Neural cell (in vitro differentiated cells): Measurements from ENCODE around the gene SH3RF1. TPM values are rescaled to one million over a fixed set of nuclear protein-coding genes. Genes with fewer than 3 reads are reported as not detected.

ENCODE experiments used
- H2AFZ ChIP-seq: fragments of 200-600, 300-800 bp; sonication (generic), shearing (Covaris generic); 2 replicates; pipeline ENCODE4 v1.6.0; 2014; ENCODE audit warnings: low read depth, mild to moderate bottlenecking, antibody characterized with exemption, low read length, moderate library complexity
- H3F3A ChIP-seq: fragments of 200-600 bp; shearing (Covaris generic); 2 replicates; pipeline ENCODE4 v1.6.1; 2016; ENCODE audit warnings: mild to moderate bottlenecking, moderate library complexity, mixed read lengths, antibody characterized with exemption, low read length; ENCODE audit not compliant: insufficient read depth, poor library complexity, severe bottlenecking
- H3K27ac ChIP-seq: fragments of 200-600, 300-800 bp; sonication (generic), shearing (Covaris generic); 2 replicates; pipeline ENCODE4 v1.5.1; 2014; ENCODE audit warnings: mild to moderate bottlenecking, low read length, moderate library complexity
- H3K27me3 ChIP-seq: fragments of 300-800, 200-600 bp; sonication (generic), shearing (Covaris generic); 2 replicates; pipeline ENCODE4 v1.6.0; 2014; ENCODE audit warnings: mild to moderate bottlenecking, low read depth, low read length, moderate library complexity; ENCODE audit not compliant: insufficient read depth
- H3K36me3 ChIP-seq: fragments of 300-800, 200-600 bp; sonication (generic), shearing (Covaris generic); 2 replicates; pipeline ENCODE4 v1.5.1; 2014; ENCODE audit warnings: mild to moderate bottlenecking, antibody characterized with exemption, low read length, moderate library complexity; ENCODE audit not compliant: insufficient read depth
- H3K4me2 ChIP-seq: fragments of 300-800, 200-600 bp; sonication (generic), shearing (Covaris generic); 2 replicates; pipeline ENCODE4 v1.6.0; 2014; ENCODE audit warnings: mild to moderate bottlenecking, low read length
- H3K4me3 ChIP-seq: fragments of 300-800, 200-600 bp; sonication (generic), shearing (Covaris generic); 2 replicates; pipeline ENCODE4 v1.5.1; 2014; ENCODE audit warnings: mild to moderate bottlenecking, low read length, moderate library complexity
- H3K79me2 ChIP-seq: fragments of 200-600 bp; shearing (Covaris generic); replicated peaks from 2 replicates; pipeline ENCODE4 v1.6.0; 2014; ENCODE audit warnings: mild to moderate bottlenecking, low read length, moderate library complexity; ENCODE audit not compliant: insufficient read depth
- H3K9ac ChIP-seq: fragments of 300-800, 200-600 bp; sonication (generic), shearing (Covaris generic); 2 replicates; pipeline ENCODE4 v1.6.1; 2016; ENCODE audit warnings: mild to moderate bottlenecking, low read length, mixed read lengths
- H3K9me2 ChIP-seq: fragments of 200-600 bp; shearing (Covaris generic); 2 replicates; pipeline ENCODE4 v1.6.1; 2016; ENCODE audit warnings: mild to moderate bottlenecking, low read length, mixed read lengths; ENCODE audit not compliant: insufficient read depth
- H3K9me3 ChIP-seq: fragments of 200-600, 300-800 bp; sonication (generic), shearing (Covaris generic); 2 replicates; pipeline ENCODE4 v1.6.1; 2016; ENCODE audit warnings: mild to moderate bottlenecking, mixed run types, low read length, moderate library complexity, mixed read lengths
- H4K20me1 ChIP-seq: fragments of 200-600 bp; shearing (Covaris generic); 2 replicates; pipeline ENCODE4 v1.6.1; 2016; ENCODE audit warnings: mild to moderate bottlenecking, mixed run types; ENCODE audit not compliant: insufficient read depth
- EP300 ChIP-seq: fragments of 450-650 bp; conservative IDR thresholded peaks from 2 replicates; pipeline ENCODE4 v1.6.1; 2014; ENCODE audit warnings: antibody characterized with exemption, mild to moderate bottlenecking, moderate library complexity; ENCODE audit not compliant: poor library complexity, severe bottlenecking
- EZH2 ChIP-seq: fragments of 200-600, 300-800 bp; shearing (Covaris generic), sonication (generic); IDR thresholded peaks from 2 replicates; pipeline ENCODE4 v1.6.1; 2014; ENCODE audit warnings: antibody characterized with exemption, low read length, borderline replicate concordance, mild to moderate bottlenecking; ENCODE audit not compliant: insufficient read depth, poor library complexity, severe bottlenecking
- MXI1 ChIP-seq: fragments of 450-650 bp; conservative IDR thresholded peaks from 2 replicates; pipeline ENCODE4 v1.6.1; 2014; ENCODE audit warnings: antibody characterized with exemption, mild to moderate bottlenecking; ENCODE audit not compliant: poor library complexity, severe bottlenecking
- POLR2AphosphoS5 ChIP-seq: IDR thresholded peaks from 2 replicates; pipeline ENCODE4 v1.6.1; 2012
- RAD21 ChIP-seq: fragments of 450-650 bp; conservative IDR thresholded peaks from 2 replicates; pipeline ENCODE4 v1.6.1; 2014; ENCODE audit warnings: antibody characterized with exemption, mild to moderate bottlenecking, moderate library complexity
- SMC3 ChIP-seq: fragments of 450-650 bp; conservative IDR thresholded peaks from 2 replicates; pipeline ENCODE4 v1.6.1; 2014; ENCODE audit warnings: antibody characterized with exemption, mild to moderate bottlenecking, moderate library complexity; ENCODE audit not compliant: poor library complexity
- TAF1 ChIP-seq: IDR thresholded peaks from 2 replicates; pipeline ENCODE4 v1.6.1; 2012; ENCODE audit warnings: low read depth
- polyA plus RNA-seq: library from polyadenylated mRNA; depleted of rRNA; stranded (reverse); fragments of >200 nt; gene quantifications from 2 replicates; pipeline ENCODE4 v1.2.3, GENCODE V29; 2014
- TF ChIP-seq, protein P1 (sequence below): IDR thresholded peaks from 2 replicates; pipeline ENCODE4 v1.6.1; 2012; ENCODE audit warnings: borderline replicate concordance
- TF ChIP-seq, protein P2 (sequence below): fragments of 450-650 bp; IDR thresholded peaks from 2 replicates; pipeline ENCODE4 v1.5.1; 2014; ENCODE audit warnings: antibody characterized with exemption, mild to moderate bottlenecking, moderate library complexity; ENCODE audit not compliant: poor library complexity, severe bottlenecking

Gene SH3RF1
- polyA plus RNA-seq, 1 donor from 2014 or later: 3.1 TPM

DNA sequence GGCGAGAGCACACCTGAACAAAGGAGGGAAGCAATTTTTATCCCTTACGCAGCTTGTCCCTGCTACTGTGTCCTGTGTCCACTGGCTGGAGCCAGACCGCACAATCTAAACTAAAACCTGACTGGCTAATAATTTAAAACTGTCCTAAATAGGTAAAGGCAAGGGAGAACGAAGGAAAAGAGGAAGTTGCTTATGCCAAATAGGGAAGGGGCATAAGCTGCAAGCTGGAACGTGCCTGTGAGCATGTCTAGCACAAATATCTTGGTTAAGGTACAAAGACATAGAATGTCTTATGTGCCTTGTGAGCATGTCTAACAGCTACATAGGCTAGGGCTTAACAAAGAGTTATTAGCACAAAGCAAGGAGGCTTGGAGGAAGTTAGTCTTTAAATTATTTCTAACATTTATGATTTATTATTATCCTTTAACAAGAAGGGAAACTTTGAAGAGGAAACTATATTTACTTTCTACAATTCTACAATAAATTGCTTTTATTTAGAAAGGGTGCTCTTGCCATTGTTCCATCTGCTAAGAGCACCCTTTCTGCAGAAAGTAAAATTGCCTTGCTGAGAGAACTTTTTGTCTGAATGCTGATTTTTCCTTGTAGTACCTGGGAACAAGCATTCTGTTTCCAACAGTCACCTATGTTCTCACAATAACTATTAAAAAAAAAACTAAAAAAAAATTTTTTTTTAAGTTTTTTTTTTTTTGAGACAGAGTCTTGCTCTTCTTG, 180.1 kb downstream of the SH3RF1 start:
- no peak overlapping the region for H3K9ac ChIP-seq
- no peaks in the 10 kb centered on the region for H3K36me3 ChIP-seq
- H3F3A ChIP-seq: no peaks in the 10 kb centered on the region

DNA sequence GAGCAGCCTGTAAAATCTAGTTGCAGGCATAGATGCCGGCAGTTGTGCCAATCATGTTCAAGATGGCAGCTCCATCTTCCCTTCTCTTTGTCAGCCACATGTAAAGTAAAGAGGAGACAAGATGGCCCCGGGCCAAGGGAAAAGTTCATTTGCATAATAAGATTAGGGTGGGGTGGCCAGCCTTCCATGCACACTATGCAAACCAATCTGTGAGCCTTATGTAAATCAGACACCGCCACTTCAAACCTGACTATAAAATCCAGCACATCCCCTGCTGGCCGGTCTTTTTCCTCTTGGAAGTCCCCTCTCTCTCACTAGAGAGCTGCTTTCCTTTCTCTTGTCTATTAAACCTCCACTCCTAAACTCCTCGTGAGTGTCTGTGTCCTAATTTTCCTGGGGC, 181.8 kb downstream of the SH3RF1 start:
- H3K36me3 ChIP-seq: no peaks in the 10 kb centered on the region
- H3K9me2 ChIP-seq: no peaks in the 10 kb centered on the region
- no peaks in the 10 kb centered on the region for H3K79me2 ChIP-seq
- H3K4me2 ChIP-seq: no peak overlapping the region
- no peak overlapping the region for H3K9ac ChIP-seq
- no peaks in the 10 kb centered on the region for H3K9me3 ChIP-seq
- no peaks in the 10 kb centered on the region for H3F3A ChIP-seq
- no peaks in the 10 kb centered on the region for H3K27me3 ChIP-seq
- TF ChIP-seq, protein P1, sequence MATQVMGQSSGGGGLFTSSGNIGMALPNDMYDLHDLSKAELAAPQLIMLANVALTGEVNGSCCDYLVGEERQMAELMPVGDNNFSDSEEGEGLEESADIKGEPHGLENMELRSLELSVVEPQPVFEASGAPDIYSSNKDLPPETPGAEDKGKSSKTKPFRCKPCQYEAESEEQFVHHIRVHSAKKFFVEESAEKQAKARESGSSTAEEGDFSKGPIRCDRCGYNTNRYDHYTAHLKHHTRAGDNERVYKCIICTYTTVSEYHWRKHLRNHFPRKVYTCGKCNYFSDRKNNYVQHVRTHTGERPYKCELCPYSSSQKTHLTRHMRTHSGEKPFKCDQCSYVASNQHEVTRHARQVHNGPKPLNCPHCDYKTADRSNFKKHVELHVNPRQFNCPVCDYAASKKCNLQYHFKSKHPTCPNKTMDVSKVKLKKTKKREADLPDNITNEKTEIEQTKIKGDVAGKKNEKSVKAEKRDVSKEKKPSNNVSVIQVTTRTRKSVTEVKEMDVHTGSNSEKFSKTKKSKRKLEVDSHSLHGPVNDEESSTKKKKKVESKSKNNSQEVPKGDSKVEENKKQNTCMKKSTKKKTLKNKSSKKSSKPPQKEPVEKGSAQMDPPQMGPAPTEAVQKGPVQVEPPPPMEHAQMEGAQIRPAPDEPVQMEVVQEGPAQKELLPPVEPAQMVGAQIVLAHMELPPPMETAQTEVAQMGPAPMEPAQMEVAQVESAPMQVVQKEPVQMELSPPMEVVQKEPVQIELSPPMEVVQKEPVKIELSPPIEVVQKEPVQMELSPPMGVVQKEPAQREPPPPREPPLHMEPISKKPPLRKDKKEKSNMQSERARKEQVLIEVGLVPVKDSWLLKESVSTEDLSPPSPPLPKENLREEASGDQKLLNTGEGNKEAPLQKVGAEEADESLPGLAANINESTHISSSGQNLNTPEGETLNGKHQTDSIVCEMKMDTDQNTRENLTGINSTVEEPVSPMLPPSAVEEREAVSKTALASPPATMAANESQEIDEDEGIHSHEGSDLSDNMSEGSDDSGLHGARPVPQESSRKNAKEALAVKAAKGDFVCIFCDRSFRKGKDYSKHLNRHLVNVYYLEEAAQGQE: no peak
- TF ChIP-seq TAF1: no peak
- no peak for TF ChIP-seq RAD21
- no peak for TF ChIP-seq POLR2AphosphoS5
- no peak for TF ChIP-seq SMC3
- TF ChIP-seq, protein P2, sequence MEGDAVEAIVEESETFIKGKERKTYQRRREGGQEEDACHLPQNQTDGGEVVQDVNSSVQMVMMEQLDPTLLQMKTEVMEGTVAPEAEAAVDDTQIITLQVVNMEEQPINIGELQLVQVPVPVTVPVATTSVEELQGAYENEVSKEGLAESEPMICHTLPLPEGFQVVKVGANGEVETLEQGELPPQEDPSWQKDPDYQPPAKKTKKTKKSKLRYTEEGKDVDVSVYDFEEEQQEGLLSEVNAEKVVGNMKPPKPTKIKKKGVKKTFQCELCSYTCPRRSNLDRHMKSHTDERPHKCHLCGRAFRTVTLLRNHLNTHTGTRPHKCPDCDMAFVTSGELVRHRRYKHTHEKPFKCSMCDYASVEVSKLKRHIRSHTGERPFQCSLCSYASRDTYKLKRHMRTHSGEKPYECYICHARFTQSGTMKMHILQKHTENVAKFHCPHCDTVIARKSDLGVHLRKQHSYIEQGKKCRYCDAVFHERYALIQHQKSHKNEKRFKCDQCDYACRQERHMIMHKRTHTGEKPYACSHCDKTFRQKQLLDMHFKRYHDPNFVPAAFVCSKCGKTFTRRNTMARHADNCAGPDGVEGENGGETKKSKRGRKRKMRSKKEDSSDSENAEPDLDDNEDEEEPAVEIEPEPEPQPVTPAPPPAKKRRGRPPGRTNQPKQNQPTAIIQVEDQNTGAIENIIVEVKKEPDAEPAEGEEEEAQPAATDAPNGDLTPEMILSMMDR: no peak
- H3K4me3 ChIP-seq: no peak overlapping the region
- no peak overlapping the region for H2AFZ ChIP-seq
- H4K20me1 ChIP-seq: no peaks in the 10 kb centered on the region
- H3K27ac ChIP-seq: no peak overlapping the region

More for the DNA sequence above, 180.1 kb downstream of the SH3RF1 start:
- TF ChIP-seq MXI1 (no peak), SMC3 (no peak), POLR2AphosphoS5 (no peak), RAD21 (no peak), EP300 (no peak), EZH2 (no peak), TAF1 (no peak)
- TF ChIP-seq, protein P2: no peak
- TF ChIP-seq, protein P1: no peak
- H3K79me2 ChIP-seq: no peaks in the 10 kb centered on the region
- no peaks in the 10 kb centered on the region for H3K27me3 ChIP-seq
- no peak overlapping the region for H3K4me3 ChIP-seq
- no peak overlapping the region for H3K27ac ChIP-seq
- no peak overlapping the region for H3K4me2 ChIP-seq
- H4K20me1 ChIP-seq: no peaks in the 10 kb centered on the region
- no peaks in the 10 kb centered on the region for H3K9me3 ChIP-seq
- H2AFZ ChIP-seq: no peak overlapping the region
- H3K9me2 ChIP-seq: no peaks in the 10 kb centered on the region
